ENCODE results near the gene OR5AU1.
A peak's percentile ranks its signal among the peaks of the same experiment; 100 is the strongest.

DNA sequence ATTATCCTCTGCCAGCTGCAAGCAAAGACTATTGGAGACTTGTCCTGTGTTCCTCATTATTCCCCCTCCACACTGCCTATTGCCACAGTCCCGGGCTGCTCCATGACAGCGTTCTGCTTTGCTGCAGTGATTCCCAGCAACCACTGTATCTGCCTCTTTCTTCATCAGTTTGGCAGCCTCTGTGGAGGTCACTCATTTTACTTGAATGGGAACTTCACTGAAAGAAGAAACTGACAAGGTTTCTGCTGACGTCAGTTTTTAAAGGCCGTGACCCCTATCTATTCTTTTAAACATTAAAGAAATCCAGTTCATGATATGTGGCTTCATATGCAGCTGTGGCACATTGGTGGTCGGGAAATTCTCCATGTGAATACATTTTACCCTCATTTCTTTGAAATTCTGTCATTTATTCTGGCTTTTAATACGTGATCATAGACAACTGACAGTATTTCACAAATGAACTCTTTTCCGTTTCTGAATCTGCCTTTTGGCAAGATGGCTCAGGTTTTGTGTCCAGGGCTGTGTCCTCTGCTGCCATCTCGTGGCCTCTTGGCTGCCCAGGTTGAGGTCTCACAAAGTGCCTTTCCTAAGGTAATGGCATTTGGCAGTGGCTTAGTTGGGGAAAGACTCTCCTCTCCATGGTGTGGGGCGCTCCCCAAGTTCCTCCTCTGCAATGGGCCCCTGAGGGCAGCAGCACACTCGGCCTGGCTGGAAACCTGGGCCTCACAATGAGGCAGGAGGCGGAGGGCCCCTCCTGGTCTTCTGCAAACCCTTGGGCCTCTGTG lies 49.2 kb downstream of the OR5AU1 start:
- no peak for TF ChIP-seq EZH2 (IDR thresholded peaks at IDR 0.05; ENCODE audit: low read length)
- TF ChIP-seq, protein P1, sequence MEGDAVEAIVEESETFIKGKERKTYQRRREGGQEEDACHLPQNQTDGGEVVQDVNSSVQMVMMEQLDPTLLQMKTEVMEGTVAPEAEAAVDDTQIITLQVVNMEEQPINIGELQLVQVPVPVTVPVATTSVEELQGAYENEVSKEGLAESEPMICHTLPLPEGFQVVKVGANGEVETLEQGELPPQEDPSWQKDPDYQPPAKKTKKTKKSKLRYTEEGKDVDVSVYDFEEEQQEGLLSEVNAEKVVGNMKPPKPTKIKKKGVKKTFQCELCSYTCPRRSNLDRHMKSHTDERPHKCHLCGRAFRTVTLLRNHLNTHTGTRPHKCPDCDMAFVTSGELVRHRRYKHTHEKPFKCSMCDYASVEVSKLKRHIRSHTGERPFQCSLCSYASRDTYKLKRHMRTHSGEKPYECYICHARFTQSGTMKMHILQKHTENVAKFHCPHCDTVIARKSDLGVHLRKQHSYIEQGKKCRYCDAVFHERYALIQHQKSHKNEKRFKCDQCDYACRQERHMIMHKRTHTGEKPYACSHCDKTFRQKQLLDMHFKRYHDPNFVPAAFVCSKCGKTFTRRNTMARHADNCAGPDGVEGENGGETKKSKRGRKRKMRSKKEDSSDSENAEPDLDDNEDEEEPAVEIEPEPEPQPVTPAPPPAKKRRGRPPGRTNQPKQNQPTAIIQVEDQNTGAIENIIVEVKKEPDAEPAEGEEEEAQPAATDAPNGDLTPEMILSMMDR (optimal IDR thresholded peaks at IDR 0.05 in 1 of 3, IDR thresholded peaks at IDR 0.05 in 1 of 3, conservative IDR thresholded peaks at IDR 0.05 in 1 of 3; ENCODE audit: extremely low read depth in 1 of 3, insufficient read depth in 2 of 3, low read length in 3 of 3), result peak; percentile 89 to 94 (median 92)

Data from keratinocyte (primary cell).